GM19372 (cell line): ENCODE data around the gene LSM14B.
"Not testable (repeated sequence)": the region's sequence is repeated elsewhere in the genome, so short reads cannot be mapped to it uniquely, and the experiment has no call there.

ENCODE experiments used
- ATAC-seq: cut with Tn5 transposase; IDR thresholded peaks from one replicate; pipeline ENCODE4 v1.9.1; 2021; ENCODE audit warnings: mild to moderate bottlenecking, low read depth, moderate library complexity; ENCODE audit not compliant: unreplicated experiment

Gene LSM14B

DNA sequence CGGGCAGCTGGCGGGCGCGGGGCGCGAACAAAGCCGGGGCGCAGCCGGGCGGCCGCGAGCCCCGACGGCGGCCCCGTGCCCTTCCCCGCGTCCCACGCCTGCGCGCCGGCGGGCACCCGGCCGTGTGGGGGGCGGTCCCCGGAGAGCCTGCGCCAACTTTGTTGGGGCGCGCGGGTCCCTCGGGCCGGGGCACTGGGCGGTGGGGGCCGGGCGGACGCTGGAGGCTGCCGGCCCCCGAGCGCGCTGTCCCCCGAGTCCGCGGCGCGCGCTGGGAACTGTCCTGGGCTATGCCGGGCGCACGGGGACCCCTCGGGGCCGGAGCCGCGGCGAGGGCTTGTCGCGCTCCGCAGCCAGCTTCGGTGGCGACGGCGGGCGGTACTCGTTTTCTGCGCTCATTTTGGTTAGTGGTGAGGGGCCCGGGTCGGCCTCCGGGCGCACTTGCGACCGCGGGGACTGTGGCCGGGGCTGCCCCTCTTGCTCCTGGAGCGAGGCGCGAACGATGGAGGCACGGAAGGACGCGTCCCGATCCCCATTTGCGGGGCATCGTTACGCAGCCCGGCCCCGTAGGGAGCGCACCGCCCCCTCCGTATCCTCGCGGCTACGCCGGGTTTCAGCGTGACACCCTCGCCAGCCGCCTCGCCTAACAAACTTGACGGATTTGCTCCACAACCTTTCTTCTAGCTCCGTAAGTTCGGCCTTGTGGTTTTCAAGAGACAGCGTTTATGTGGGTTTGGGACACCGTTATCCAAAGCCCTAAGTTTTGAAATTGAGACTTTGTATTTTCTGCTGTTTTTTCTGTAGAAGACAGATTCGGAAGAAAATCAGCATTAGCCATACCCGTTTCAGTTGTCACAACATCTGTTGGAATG lies 21.9 kb downstream of the LSM14B start:
- ATAC-seq, result peak; percentile 22

DNA sequence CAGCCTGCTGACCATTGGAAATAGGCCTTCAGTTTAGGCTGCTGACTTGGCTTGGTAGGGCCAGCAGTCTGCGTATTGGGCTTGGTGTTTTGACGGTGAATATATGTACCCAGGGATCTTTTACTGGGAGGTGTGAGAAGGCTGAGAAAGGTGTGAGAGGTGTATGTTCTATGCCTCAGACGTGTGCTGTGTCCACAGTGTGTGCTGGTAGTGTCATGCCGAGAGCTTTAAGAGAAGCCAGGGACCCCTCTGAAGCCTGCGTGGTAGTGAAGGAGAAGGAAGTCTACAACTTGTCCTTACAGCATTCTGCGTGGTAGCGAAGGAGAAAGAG lies 23.4 kb downstream of the LSM14B start:
- no peak for ATAC-seq

DNA sequence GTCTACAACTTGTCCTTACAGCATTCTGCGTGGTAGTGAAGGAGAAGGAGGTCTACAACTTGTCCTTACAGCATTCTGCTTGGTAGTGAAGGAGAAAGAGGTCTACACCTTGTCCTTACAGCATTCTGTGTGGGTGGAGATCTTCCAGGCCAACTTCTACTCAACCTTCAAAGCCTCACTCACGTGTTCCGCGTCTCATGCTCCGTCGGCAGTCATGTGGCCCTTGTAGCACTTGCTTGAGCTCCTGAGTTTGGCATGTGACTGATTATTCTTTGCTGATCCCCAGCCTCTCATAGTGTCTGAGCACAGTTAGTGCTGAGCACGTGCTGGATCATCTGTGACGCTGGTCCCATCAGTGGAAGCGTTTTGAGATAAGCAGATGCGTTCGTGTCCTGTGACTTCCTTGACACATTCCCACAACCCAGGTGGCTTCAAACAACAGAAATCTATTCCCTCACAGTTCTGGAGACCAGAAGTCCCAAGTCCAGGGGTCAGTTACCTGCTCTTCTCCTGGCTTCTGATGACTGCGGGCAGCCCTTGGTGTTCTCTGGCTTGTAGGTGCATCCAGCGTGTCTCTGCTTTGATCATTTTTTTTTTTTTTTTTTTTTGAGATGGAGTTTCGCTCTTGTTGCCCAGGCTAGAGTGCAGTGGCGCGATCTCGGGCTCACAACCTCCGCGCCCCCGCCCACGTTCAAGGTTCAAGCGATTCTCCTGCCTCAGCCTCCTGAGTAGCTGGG lies 23.9 kb downstream of the LSM14B start:
- ATAC-seq, result no peak

DNA sequence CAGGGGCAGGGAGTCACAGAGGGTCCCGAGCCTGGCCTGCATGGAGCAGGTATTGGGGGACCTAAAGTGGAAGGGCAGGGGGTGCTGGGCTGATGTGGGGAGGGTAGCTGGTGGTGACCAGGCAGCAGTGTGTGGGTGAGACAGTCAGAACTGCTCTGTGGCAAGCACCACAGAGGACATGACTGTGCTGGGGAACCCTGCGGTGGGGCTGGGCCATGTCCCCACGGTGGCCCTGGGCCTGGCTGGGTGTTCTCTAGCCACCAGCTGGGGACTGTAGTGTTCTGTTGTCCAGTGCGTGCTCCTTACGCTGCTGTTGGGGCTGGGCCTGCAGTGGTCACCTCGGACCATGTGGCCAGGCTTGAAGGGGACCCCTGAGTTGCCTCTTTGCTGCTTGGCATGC lies 24.9 kb downstream of the LSM14B start:
- no peak for ATAC-seq

DNA sequence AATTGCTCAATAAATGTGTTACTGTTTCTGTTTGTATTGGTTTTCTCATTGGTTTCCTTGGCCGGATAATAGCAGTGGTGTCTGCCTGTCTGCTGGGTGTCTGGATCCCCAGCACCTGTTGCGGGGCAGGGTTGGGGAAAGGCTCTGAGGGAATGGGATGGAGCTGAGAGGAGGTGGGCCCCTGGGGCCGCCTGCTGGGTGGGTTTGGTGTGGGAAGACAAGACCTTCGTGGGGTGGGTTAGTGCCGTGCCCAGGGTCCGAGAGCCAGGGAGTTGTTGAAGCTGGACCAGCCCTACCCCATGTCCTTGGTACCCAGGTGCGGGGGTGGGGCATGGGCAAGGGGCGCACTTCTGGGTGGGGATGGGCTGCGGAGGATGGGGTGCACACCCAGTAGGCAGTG lies 25.3 kb downstream of the LSM14B start:
- no peak for ATAC-seq

DNA sequence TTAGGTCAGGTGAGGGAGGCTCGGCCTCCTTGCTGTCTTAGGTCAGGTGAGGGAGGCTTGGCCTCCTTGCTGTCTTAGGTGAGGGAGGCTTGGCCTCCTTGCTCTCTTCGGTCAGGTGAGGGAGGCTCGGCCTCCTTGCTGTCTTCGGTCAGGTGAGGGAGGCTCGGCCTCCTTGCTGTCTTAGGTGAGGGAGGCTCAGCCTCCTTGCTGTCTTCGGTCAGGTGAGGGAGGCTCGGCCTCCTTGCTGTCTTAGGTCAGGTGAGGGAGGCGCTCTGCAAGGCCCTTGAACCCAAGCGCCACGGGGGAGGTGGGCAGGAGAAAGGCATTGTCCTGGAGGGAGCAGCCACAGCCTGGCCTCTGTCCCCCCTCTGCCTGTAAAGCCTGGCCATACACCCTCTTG lies 26.1 kb downstream of the LSM14B start:
- not testable (repeated sequence) for ATAC-seq

DNA sequence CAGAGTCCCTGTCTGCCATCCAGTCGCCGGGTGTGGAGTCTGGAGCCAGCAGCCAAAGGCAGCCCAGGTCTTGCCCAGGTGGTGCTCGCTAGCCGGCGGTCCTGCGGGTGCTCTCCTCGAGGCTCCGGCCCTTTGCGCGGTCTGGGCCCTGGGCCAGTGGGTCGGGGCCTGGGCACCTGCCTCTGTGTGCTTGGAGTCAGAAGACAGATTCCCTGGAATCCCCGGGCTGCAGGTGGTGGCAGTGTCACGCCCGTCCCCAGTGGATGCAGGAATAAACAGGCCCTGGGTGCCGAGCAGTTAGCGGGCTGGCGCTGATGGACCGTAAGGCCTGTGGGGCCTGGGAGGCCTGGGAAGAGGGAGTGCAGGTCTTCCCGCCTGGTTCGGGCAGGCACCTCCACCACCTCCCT lies 26.6 kb downstream of the LSM14B start:
- ATAC-seq, result no peak

DNA sequence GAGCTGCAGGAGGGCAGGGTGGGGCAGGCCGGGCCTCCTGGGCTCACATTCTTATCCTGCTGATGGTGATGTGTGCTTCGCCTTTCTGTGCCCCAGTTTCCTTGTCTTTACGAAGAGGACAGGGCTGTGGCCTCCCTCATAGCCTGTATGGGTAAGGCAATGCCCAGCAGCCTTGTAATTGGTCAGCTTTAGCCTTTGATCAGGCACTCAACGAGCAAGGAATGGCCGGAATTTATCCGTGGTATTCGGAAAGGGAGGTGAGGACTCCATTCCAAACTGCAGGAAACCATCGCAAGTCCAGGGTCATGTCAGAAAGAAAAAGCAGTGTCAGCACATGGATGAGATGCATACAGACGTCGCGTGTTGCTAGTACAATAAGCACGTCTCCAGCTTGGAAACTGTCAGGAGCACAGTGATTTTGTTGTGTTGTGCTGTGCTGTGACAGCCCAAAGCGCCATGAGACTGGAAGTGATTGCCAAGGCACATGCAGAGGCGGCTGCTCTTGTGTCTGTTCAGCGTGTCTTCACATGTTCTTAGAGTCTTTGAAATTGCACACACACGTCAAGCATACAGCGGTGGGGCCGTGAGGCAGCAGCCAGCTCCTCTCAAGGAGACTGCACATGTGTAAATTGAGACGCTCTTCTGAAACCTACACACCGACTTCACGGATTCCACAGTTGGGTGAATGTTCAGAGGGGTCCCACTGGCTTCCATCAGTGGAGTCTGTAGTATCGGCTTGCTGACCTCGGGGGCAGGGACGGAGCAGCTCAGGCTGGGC lies 27.4 kb downstream of the LSM14B start:
- no peak for ATAC-seq

DNA sequence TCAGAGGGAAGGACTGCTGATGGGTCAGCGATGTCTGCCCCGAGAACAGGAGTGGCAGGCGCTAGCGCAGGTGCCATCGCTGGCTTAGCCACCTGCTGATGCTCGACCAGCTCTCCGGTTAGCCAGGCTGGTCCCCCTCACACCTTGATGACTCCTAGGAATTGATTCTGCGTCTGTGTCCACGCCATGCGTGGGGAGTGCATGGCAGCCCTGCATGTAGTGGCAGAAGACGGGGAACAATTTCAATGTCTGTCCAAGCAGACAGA lies 28.0 kb downstream of the LSM14B start:
- ATAC-seq, result no peak

DNA sequence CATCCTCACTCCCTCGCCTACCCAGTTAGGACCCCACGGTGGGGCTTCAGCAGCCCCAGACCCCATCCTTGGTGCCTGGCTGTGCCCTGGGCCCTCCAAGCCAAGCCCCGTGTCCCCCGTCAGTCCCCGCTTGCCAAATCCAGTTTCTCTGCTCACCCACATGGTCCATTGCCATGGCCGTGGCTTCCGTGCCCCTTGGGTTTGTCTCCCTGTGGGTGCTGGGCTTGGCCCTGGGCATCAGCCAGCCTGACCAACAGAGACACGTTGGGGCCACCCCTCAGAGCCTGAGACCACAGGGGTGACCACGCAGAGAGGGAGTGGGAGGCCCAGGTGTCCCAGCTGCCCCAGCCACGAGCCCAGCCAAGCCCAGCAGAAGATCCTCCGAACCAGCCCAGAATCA lies 28.9 kb downstream of the LSM14B start:
- no peak for ATAC-seq

DNA sequence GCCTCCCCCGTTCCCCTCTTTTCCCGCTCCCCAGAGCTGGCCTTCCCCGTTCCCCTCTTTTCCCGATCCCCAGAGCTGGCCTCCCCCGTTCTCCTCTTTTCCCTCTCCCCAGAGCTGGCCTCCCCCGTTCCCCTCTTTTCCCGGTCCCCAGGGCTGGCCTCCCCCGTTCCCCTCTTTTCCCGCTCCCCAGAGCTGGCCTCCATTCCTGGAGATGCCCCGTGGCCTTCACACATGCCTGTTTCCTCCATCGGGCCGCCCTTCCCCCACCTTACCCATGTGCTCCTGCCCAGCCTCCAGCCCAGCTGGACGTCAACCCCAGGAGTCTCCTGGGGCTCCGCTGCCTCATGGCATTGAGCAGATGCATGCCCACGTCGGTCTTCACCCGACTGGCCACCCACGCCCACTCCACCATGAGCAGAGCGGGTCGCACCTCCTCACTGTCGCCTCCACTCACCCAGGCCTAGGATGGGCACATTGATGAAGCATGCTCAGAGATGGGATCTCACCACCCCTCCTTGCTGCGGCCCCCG lies 29.6 kb downstream of the LSM14B start:
- no peak for ATAC-seq

DNA sequence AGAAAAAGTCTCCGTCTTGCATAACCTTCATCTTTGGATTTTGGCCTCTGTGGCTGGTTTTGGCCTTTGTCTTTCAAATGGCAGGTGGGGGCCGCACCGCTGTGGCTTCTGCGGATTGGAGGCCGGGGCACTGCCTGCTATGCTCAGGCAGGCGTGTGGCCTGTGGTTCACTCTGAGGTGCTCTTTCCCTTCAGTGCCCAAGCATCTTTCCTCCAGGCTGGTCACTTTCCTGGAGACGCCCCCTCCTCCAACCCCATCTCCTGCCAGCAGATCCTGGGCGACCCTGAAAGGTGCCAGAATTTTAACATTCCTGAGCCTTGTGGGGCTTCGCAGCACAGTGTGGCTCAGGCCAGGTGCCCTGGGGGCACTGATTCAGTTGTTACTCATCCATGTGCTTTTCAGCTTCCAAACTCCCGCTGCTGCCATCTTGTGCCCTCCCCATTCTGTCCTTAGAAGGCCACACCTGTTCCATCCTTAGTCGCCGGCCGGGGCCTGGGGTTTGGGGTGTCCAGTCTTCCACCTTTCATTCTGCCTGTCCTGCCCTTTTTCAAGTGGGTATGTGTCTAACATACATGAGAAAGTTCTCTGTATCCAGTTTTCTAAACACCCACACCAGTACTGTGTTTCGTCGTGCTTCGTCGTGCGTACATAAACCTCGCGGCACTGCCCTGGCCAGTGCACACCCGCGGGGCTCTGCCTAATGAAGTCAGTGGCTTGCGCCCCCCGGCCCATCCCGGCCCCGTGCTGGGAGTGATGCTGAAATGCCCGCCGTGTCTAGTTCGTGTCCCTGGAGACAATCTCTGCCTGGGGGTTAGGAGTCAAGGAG lies 33.4 kb downstream of the LSM14B start:
- no peak for ATAC-seq

DNA sequence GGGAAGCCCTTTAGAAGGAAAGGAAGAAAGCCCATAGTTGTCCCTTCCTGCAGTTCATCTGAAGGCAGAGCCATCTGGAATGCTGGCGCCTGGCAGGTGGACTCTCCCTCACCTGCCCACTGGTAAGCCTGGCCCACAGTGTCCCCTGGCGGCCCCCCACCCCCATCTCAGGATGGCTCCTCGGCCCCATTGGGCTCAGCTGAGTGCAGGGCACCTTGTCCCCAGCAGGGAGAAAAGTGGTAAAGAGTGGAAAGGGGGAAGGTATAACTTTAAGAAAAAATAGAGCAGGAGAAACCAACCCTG lies 33.9 kb downstream of the LSM14B start:
- no peak for ATAC-seq

DNA sequence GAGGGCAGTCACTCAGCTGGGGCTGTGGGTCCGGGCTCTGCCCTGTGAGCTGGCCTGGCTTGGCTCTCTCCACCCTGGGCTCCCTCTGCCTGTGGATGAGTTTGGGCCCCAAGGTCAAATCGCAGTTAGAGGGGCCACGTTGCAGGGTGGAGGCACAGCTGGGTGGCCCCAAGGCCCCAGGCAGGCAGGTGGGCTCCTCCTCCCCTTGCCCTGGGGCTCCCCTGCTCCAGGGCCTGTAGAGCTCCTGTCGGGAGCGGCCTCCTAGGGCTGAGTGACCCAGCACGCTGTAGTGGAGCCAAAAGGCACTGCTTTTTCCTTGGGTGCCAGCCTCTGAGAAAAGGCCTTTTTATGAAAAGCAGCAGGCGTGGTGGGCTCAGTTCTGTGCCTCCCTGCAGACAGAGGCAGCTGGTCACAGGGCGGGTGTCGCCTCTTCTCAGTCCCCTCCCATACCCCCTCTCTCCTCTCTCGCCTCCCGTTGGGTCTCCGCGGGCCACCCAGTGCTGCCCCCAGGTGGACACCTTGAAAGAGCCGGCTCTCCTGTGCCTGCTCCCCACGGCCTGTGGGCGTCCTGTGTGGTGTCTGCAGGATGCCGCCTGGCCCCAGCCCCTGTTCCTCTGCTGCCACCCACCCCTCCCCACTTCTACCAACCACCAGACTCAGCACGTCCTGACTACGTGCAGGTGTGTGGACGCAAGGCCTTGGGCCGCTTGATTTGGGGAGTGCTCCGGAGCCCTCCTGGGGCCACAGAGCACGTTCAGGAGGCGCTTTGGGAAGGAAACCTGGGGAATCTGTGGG lies 34.5 kb downstream of the LSM14B start:
- no peak for ATAC-seq

DNA sequence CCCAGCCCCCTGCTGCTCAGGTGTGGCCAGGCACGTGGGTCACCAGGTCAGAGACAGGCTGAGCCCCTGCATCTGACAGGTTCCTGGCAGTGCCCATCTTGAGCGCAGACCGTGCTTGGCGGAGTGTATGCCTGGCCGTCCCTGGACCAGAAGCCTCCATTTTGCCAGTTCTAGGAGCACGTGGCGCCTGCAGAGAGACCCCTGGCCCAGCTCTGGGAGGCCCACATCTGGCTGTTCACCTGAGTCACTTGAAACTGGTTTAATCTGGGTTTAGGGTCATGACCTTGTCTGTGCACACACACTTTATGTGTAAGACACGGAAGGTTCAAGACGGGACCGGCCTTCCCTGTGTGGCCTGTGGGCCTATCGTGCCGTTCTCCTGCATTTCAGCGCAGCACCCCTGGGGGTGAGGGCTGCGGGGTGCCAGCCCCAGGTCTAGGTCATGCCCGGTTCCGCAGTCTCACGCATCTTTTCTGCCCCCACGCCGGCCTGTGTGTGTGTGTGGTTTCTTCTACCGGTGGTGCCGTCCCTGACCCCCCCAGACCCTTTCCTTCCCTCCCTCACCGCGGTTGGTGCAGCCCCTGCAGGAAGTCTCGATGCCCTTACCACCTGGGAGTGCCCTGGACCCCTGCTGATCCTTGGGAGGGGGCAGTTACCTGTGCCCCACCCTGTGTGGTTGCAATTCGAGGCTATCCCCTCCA lies 35.3 kb downstream of the LSM14B start:
- ATAC-seq, result no peak

DNA sequence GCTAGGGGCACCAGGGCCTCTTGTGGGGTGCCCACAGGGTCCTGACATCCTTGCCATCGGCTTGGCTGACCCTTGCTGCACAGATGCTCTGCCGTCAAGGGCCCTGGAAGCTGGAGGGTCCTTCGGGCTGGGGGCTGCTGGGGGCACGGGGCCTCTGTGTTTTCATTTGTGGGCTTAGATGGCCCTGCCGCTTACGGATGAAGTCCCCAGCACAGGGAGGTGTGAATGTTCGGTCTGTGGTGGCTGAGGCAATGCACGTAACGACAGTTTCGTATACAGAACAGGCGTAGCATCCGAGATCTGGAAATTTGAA lies 35.8 kb downstream of the LSM14B start:
- ATAC-seq, result no peak

DNA sequence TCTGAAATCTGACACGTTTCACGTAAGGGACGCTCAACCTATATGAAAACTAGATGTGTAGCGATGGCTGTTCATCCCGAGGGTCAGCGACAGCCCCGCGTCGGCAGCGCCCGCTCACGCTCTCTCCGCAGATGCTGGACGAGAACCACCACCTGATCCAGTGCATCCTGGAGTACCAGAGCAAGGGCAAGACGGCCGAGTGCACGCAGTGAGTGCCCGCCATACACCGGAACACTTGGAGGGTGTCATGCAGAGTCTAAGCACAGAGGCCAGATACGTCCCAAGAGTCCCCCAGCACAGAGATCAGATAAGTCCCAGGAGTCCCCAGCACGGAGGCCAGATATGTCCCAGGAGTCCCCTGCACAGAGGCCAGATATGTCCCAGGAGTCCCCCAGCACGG lies 36.3 kb downstream of the LSM14B start:
- no peak for ATAC-seq

DNA sequence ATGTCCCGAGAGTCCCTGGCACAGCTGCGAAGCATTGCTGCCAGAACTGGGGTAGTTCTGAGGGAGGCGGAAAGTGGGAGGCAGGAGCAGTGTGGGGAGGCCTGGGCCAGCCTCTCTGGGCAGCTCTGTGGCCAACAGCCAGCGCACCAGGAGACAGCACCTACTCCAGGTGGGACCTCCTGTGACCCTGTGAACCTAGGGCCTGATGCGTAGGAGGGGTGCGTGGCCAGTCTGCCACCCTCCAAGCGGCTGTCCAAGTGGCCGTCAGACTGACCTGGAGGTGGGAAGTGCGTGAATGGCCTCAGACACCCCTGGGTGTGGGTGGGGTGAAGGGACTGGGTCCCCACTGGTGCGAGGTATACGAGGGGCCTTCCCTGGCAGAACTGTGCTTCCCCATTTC lies 36.8 kb downstream of the LSM14B start:
- no peak for ATAC-seq

DNA sequence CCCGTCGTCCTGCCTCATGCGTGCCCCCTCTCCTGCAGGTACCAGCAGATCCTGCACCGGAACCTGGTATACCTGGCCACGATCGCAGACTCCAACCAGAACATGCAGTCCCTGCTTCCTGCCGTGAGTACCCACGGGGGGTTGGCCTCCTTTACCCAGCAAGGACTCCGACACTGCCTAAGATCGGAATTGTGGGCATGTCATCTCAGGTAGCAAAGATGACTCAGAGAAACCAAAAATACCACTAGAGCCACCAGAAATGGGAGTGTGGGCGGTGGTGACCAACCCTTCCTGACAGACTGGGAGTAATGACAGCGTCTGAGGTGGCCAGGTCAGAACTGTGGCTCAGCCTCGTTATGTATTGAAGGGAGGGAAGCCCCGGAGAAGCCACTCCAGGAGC lies 37.6 kb downstream of the LSM14B start:
- no peak for ATAC-seq

DNA sequence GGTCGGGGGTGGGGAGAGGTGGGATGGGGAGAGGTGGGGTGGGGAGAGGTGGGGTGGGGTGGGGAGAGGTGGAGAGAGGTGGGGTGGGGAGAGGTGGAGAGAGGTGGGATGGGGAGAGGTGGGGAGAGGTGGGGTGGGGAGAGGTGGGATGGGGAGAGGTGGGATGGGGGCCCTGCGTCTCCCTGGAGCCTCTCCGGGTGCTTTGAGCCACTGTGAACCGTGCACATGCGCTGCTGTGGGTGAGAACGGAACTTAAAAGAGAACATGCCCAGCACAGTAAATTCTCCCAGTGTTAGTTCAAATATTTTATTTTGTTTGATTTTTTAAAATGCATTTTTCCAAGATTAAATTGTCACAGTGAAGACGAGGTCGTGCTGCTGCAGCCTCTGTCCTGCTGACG lies 38.0 kb downstream of the LSM14B start:
- ATAC-seq, result no peak
